WTC11 (cell line): ENCODE measurements around the gene LRRC32. TPM values are rescaled to one million over a fixed set of nuclear protein-coding genes. Genes with fewer than 3 reads are reported as not detected.

Experiments used
- ATAC-seq: fragments of 200-7000 bp; cut with Tn5 transposase; 2 replicates; pipeline ENCODE4 v1.10.0; 2021; ENCODE audit warnings: mild to moderate bottlenecking, moderate library complexity
- CTCF ChIA-PET: fragments of 300-600 bp; sonication (Branson Sonifier 250); formaldehyde crosslinking; loops from one replicate; lab custom pipeline; 2021; ENCODE audit warnings: antibody characterized with exemption; lab: Charles Lee
- POLR2A ChIA-PET: fragments of 350-600 bp; sonication (Branson Sonifier 250); formaldehyde crosslinking; loops from one replicate; lab custom pipeline; 2021; ENCODE audit warnings: antibody characterized with exemption; lab: Charles Lee
- DNase-seq: peaks from one replicate; pipeline ENCODE4 v3.0.0; 2021; ENCODE audit warnings: low spot score
- H3K27ac Mint-ChIP-seq: 2 replicates; pipeline ENCODE4 v1.8.0; 2021; ENCODE audit warnings: mixed read lengths
- H3K27me3 Mint-ChIP-seq: 2 replicates; pipeline ENCODE4 v1.8.0; 2021; ENCODE audit warnings: low read depth, mild to moderate bottlenecking, moderate library complexity, mixed read lengths
- H3K36me3 Mint-ChIP-seq: 2 replicates; pipeline ENCODE4 v1.8.0; 2021; ENCODE audit warnings: mixed read lengths
- H3K4me1 Mint-ChIP-seq: 2 replicates; pipeline ENCODE4 v1.8.0; 2022; ENCODE audit warnings: mixed read lengths
- H3K4me3 Mint-ChIP-seq: 2 replicates; pipeline ENCODE4 v1.8.0; 2021; ENCODE audit warnings: mild to moderate bottlenecking, moderate library complexity, mixed read lengths
- H3K9me3 Mint-ChIP-seq: 2 replicates; pipeline ENCODE4 v1.8.0; 2021; ENCODE audit warnings: mixed read lengths
- CTCF ChIP-seq: fragments of 200-600 bp; IDR thresholded peaks from 2 replicates; pipeline ENCODE4 v1.8.0; 2022; ENCODE audit warnings: antibody characterized with exemption
- E2F5 ChIP-seq: sonication (generic); formaldehyde crosslinking; IDR thresholded peaks from 2 replicates; pipeline ENCODE4 v1.8.1; 2022; ENCODE audit warnings: mild to moderate bottlenecking, moderate library complexity, missing genetic modification reagents
- ETV6 ChIP-seq: sonication (generic); formaldehyde crosslinking; IDR thresholded peaks from 2 replicates; pipeline ENCODE4 v1.8.1; 2022; ENCODE audit warnings: mild to moderate bottlenecking, missing genetic modification reagents
- GTF2I ChIP-seq: fragments of 250-450 bp; sonication (Bioruptor Pico); conservative IDR thresholded peaks from 2 replicates; pipeline ENCODE4 v1.4.0; 2021; ENCODE audit warnings: mild to moderate bottlenecking
- HMGA2 ChIP-seq: fragments of 250-450 bp; sonication (Bioruptor Pico); IDR thresholded peaks from 2 replicates; pipeline ENCODE4 v1.4.0; 2021; ENCODE audit warnings: mild to moderate bottlenecking, moderate library complexity
- JUN ChIP-seq: sonication (generic); formaldehyde crosslinking; IDR thresholded peaks from 2 replicates; pipeline ENCODE4 v1.8.0; 2023; ENCODE audit warnings: mild to moderate bottlenecking, missing genetic modification reagents
- NR3C1 ChIP-seq: sonication (generic); formaldehyde crosslinking; conservative IDR thresholded peaks from 2 replicates; pipeline ENCODE4 v1.8.1; 2023; ENCODE audit warnings: low read depth, mild to moderate bottlenecking, missing genetic modification reagents
- SMAD4 ChIP-seq: sonication (generic); formaldehyde crosslinking; IDR thresholded peaks from 2 replicates; pipeline ENCODE4 v1.8.0; 2022; ENCODE audit warnings: mild to moderate bottlenecking, missing genetic modification reagents
- SOX15 ChIP-seq: fragments of 250-450 bp; sonication (Bioruptor Pico); IDR thresholded peaks from 2 replicates; pipeline ENCODE4 v1.9.0; 2021; ENCODE audit warnings: mild to moderate bottlenecking
- TP53 ChIP-seq: sonication (generic); formaldehyde crosslinking; IDR thresholded peaks from 2 replicates; pipeline ENCODE4 v1.8.1; 2023; ENCODE audit warnings: mild to moderate bottlenecking, missing genetic modification reagents
- USF1 ChIP-seq: sonication (generic); formaldehyde crosslinking; IDR thresholded peaks from 2 replicates; pipeline ENCODE4 v1.8.0; 2022; ENCODE audit warnings: mild to moderate bottlenecking, missing genetic modification reagents
- ZNF317 ChIP-seq: sonication (generic); formaldehyde crosslinking; IDR thresholded peaks from 2 replicates; pipeline ENCODE4 v1.8.1; 2023; ENCODE audit warnings: low read depth, mild to moderate bottlenecking, moderate library complexity, missing genetic modification reagents, borderline replicate concordance
- total RNA-seq: library from RNA; stranded (reverse); gene quantifications from 3 replicates; pipeline ENCODE4 v1.2.3, GENCODE V29; 2021
- TF ChIP-seq, protein P1 (sequence below): sonication (generic); formaldehyde crosslinking; IDR thresholded peaks from 2 replicates; pipeline ENCODE4 v1.8.0; 2022; ENCODE audit warnings: mild to moderate bottlenecking, missing genetic modification reagents
- TF ChIP-seq, protein P2 (sequence below): sonication (generic); formaldehyde crosslinking; IDR thresholded peaks from 2 replicates; pipeline ENCODE4 v1.8.1; 2022; ENCODE audit warnings: mild to moderate bottlenecking, missing genetic modification reagents, moderate library complexity, borderline replicate concordance
- TF ChIP-seq, protein P3 (sequence below): sonication (generic); formaldehyde crosslinking; IDR thresholded peaks from 2 replicates; pipeline ENCODE4 v1.8.0; 2023; ENCODE audit warnings: missing genetic modification reagents, mild to moderate bottlenecking, borderline replicate concordance
- TF ChIP-seq, protein P4 (sequence below): sonication (generic); formaldehyde crosslinking; IDR thresholded peaks from 2 replicates; pipeline ENCODE4 v1.8.1; 2023; ENCODE audit warnings: mild to moderate bottlenecking, missing genetic modification reagents, moderate library complexity

LRRC32 gene
- total RNA-seq, 1 experiment from 2014 or later, result 0.74 TPM

GRCh38 chr11:76615950-76616349 is 54.6 kb downstream of the LRRC32 start:
- H3K27ac Mint-ChIP-seq, result no peak overlapping the region
- H3K4me3 Mint-ChIP-seq, result no peak overlapping the region
- H3K4me1 Mint-ChIP-seq, result peaks cover 6% of the 10 kb centered on the region
- ChIA-PET POLR2A (no interaction called here), CTCF (interaction anchor here (0.8 to 1.4 kb wide), 2 partner anchors 17 to 61 kb away, joined by 3 to 6 read pairs; no protein-coding TSS in a partner anchor)
- peaks cover 14% of the 10 kb centered on the region for H3K9me3 Mint-ChIP-seq
- DNase-seq, result no peak
- peaks cover 8% of the 10 kb centered on the region for H3K36me3 Mint-ChIP-seq
- no peak for ATAC-seq
- peaks cover 6% of the 10 kb centered on the region; the same call in 1 of the 2 replicates for H3K27me3 Mint-ChIP-seq
- TF ChIP-seq USF1 (CRISPR knock-in tag) (no peak), ETV6 (CRISPR knock-in tag) (no peak), GTF2I (CRISPR knock-in tag) (no peak), SMAD4 (CRISPR knock-in tag) (no peak), E2F5 (no peak), SOX15 (CRISPR knock-in tag) (no peak), JUN (CRISPR knock-in tag) (no peak), NR3C1 (CRISPR knock-in tag) (no peak), ZNF317 (CRISPR knock-in tag) (no peak), HMGA2 (CRISPR knock-in tag) (no peak), TP53 (CRISPR knock-in tag) (no peak), CTCF (no peak)
- TF ChIP-seq, protein P1, sequence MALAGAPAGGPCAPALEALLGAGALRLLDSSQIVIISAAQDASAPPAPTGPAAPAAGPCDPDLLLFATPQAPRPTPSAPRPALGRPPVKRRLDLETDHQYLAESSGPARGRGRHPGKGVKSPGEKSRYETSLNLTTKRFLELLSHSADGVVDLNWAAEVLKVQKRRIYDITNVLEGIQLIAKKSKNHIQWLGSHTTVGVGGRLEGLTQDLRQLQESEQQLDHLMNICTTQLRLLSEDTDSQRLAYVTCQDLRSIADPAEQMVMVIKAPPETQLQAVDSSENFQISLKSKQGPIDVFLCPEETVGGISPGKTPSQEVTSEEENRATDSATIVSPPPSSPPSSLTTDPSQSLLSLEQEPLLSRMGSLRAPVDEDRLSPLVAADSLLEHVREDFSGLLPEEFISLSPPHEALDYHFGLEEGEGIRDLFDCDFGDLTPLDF (CRISPR knock-in tag), result no peak
- TF ChIP-seq, protein P2, sequence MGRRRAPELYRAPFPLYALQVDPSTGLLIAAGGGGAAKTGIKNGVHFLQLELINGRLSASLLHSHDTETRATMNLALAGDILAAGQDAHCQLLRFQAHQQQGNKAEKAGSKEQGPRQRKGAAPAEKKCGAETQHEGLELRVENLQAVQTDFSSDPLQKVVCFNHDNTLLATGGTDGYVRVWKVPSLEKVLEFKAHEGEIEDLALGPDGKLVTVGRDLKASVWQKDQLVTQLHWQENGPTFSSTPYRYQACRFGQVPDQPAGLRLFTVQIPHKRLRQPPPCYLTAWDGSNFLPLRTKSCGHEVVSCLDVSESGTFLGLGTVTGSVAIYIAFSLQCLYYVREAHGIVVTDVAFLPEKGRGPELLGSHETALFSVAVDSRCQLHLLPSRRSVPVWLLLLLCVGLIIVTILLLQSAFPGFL, result no peak
- TF ChIP-seq, protein P3, sequence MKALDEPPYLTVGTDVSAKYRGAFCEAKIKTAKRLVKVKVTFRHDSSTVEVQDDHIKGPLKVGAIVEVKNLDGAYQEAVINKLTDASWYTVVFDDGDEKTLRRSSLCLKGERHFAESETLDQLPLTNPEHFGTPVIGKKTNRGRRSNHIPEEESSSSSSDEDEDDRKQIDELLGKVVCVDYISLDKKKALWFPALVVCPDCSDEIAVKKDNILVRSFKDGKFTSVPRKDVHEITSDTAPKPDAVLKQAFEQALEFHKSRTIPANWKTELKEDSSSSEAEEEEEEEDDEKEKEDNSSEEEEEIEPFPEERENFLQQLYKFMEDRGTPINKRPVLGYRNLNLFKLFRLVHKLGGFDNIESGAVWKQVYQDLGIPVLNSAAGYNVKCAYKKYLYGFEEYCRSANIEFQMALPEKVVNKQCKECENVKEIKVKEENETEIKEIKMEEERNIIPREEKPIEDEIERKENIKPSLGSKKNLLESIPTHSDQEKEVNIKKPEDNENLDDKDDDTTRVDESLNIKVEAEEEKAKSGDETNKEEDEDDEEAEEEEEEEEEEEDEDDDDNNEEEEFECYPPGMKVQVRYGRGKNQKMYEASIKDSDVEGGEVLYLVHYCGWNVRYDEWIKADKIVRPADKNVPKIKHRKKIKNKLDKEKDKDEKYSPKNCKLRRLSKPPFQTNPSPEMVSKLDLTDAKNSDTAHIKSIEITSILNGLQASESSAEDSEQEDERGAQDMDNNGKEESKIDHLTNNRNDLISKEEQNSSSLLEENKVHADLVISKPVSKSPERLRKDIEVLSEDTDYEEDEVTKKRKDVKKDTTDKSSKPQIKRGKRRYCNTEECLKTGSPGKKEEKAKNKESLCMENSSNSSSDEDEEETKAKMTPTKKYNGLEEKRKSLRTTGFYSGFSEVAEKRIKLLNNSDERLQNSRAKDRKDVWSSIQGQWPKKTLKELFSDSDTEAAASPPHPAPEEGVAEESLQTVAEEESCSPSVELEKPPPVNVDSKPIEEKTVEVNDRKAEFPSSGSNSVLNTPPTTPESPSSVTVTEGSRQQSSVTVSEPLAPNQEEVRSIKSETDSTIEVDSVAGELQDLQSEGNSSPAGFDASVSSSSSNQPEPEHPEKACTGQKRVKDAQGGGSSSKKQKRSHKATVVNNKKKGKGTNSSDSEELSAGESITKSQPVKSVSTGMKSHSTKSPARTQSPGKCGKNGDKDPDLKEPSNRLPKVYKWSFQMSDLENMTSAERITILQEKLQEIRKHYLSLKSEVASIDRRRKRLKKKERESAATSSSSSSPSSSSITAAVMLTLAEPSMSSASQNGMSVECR (CRISPR knock-in tag), result no peak
- TF ChIP-seq, protein P4, sequence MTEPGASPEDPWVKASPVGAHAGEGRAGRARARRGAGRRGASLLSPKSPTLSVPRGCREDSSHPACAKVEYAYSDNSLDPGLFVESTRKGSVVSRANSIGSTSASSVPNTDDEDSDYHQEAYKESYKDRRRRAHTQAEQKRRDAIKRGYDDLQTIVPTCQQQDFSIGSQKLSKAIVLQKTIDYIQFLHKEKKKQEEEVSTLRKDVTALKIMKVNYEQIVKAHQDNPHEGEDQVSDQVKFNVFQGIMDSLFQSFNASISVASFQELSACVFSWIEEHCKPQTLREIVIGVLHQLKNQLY (CRISPR knock-in tag), result no peak
- TF ChIP-seq, all 79 proteins: peak for 0
